ENCODE measurements around the gene SVOP. TPM values are rescaled to one million over a fixed set of nuclear protein-coding genes. Genes with fewer than 3 reads are reported as not detected.

SVOP gene
- total and polyA plus RNA-seq, 2 of the 8 experiments (the other 6 are each of a cell fraction or from before 2014, with no cell fraction given), result 0.06 TPM; not detected in 1

GRCh38 chr12:108967869-108968540 lies 52.9 kb downstream of the SVOP start (continued):
- TF ChIP-seq CTCF (IDR thresholded peaks at IDR 0.05; ENCODE audit: control extremely low read depth in 1 of 3, insufficient read depth in 1 of 3, low read depth in 1 of 3, low read length in 3 of 3), result peak in 2 of 3 experiments; percentile 40 to 71; a peak in 2 of 4 replicates
